HEK293T (cell line): ENCODE measurements around the gene P2RX2.

ENCODE experiments used
- ARNT ChIP-seq: fragments of 450-650 bp; IDR thresholded peaks from 2 replicates; pipeline ENCODE4 v1.6.1; 2017; ENCODE audit warnings: mild to moderate bottlenecking
- CTBP1 ChIP-seq: fragments of 450-650 bp; IDR thresholded peaks from 2 replicates; pipeline ENCODE4 v1.6.1; 2016; ENCODE audit warnings: borderline replicate concordance
- FOXA1 ChIP-seq: fragments of 450-650 bp; IDR thresholded peaks from 2 replicates; pipeline ENCODE4 v1.6.1; 2016; ENCODE audit warnings: mild to moderate bottlenecking
- HDGF ChIP-seq: fragments of 450-650 bp; IDR thresholded peaks from 2 replicates; pipeline ENCODE4 v1.6.1; 2017; ENCODE audit warnings: antibody characterized with exemption, borderline replicate concordance
- ZNF384 ChIP-seq: fragments of 450-650 bp; IDR thresholded peaks from 2 replicates; pipeline ENCODE4 v1.6.1; 2016

- TF ChIP-seq FOXA1 (no peak), ZNF384 (no peak), CTBP1 (no peak), ARNT (no peak), HDGF (no peak)
These were observed 11.6 kb upstream of the P2RX2 start for GRCh38 chr12:132606927-132607326.
